WTC11 (cell line): ENCODE data around the gene FAM32A. TPM values are rescaled to one million over a fixed set of nuclear protein-coding genes. Genes with fewer than 3 reads are reported as not detected.

Experiments
- ATAC-seq: fragments of 200-7000 bp; cut with Tn5 transposase; 2 replicates; pipeline ENCODE4 v1.10.0; 2021; ENCODE audit warnings: mild to moderate bottlenecking, moderate library complexity
- CTCF ChIA-PET: fragments of 300-600 bp; sonication (Branson Sonifier 250); formaldehyde crosslinking; loops from one replicate; lab custom pipeline; 2021; ENCODE audit warnings: antibody characterized with exemption; lab: Charles Lee
- POLR2A ChIA-PET: fragments of 350-600 bp; sonication (Branson Sonifier 250); formaldehyde crosslinking; loops from one replicate; lab custom pipeline; 2021; ENCODE audit warnings: antibody characterized with exemption; lab: Charles Lee
- DNase-seq: peaks from one replicate; pipeline ENCODE4 v3.0.0; 2021; ENCODE audit warnings: low spot score
- H3K27ac Mint-ChIP-seq: 2 replicates; pipeline ENCODE4 v1.8.0; 2021; ENCODE audit warnings: mixed read lengths
- H3K27me3 Mint-ChIP-seq: 2 replicates; pipeline ENCODE4 v1.8.0; 2021; ENCODE audit warnings: low read depth, mild to moderate bottlenecking, moderate library complexity, mixed read lengths
- H3K36me3 Mint-ChIP-seq: 2 replicates; pipeline ENCODE4 v1.8.0; 2021; ENCODE audit warnings: mixed read lengths
- H3K4me1 Mint-ChIP-seq: 2 replicates; pipeline ENCODE4 v1.8.0; 2022; ENCODE audit warnings: mixed read lengths
- H3K4me3 Mint-ChIP-seq: 2 replicates; pipeline ENCODE4 v1.8.0; 2021; ENCODE audit warnings: mild to moderate bottlenecking, moderate library complexity, mixed read lengths
- H3K9me3 Mint-ChIP-seq: 2 replicates; pipeline ENCODE4 v1.8.0; 2021; ENCODE audit warnings: mixed read lengths
- CBFB ChIP-seq: sonication (generic); formaldehyde crosslinking; IDR thresholded peaks from 2 replicates; pipeline ENCODE4 v1.8.1; 2022; ENCODE audit warnings: mild to moderate bottlenecking, low read depth, missing genetic modification reagents
- ELF4 ChIP-seq: sonication (generic); formaldehyde crosslinking; IDR thresholded peaks from 2 replicates; pipeline ENCODE4 v1.8.1; 2022; ENCODE audit warnings: low read depth, mild to moderate bottlenecking, moderate library complexity, missing genetic modification reagents
- ESRRA ChIP-seq: sonication (generic); formaldehyde crosslinking; IDR thresholded peaks from 2 replicates; pipeline ENCODE4 v1.8.1; 2022; ENCODE audit warnings: mild to moderate bottlenecking, missing genetic modification reagents, borderline replicate concordance
- FOXK1 ChIP-seq: sonication (generic); formaldehyde crosslinking; IDR thresholded peaks from 2 replicates; pipeline ENCODE4 v1.8.0; 2022; ENCODE audit warnings: mild to moderate bottlenecking, moderate library complexity, missing genetic modification reagents
- GABPB1 ChIP-seq: sonication (generic); formaldehyde crosslinking; IDR thresholded peaks from 2 replicates; pipeline ENCODE4 v1.8.1; 2023; ENCODE audit warnings: mild to moderate bottlenecking, missing genetic modification reagents
- GTF2I ChIP-seq: fragments of 250-450 bp; sonication (Bioruptor Pico); conservative IDR thresholded peaks from 2 replicates; pipeline ENCODE4 v1.4.0; 2021; ENCODE audit warnings: mild to moderate bottlenecking
- JAZF1 ChIP-seq: fragments of 250-450 bp; sonication (Bioruptor Pico); IDR thresholded peaks from 2 replicates; pipeline ENCODE4 v1.9.0; 2021; ENCODE audit warnings: moderate library complexity, mild to moderate bottlenecking, inconsistent platforms
- MXD4 ChIP-seq: fragments of 250-450 bp; sonication (Bioruptor Pico); IDR thresholded peaks from 2 replicates; pipeline ENCODE4 v1.8.0; 2021; ENCODE audit warnings: mild to moderate bottlenecking, moderate library complexity, borderline replicate concordance
- NFATC4 ChIP-seq: fragments of 250-450 bp; sonication (Bioruptor Pico); IDR thresholded peaks from 2 replicates; pipeline ENCODE4 v1.9.0; 2021; ENCODE audit warnings: mild to moderate bottlenecking
- OVOL2 ChIP-seq: fragments of 250-450 bp; sonication (Bioruptor Pico); IDR thresholded peaks from 2 replicates; pipeline ENCODE4 v1.9.0; 2021; ENCODE audit warnings: mild to moderate bottlenecking, borderline replicate concordance
- RORB ChIP-seq: fragments of 250-450 bp; sonication (Bioruptor Pico); IDR thresholded peaks from 2 replicates; pipeline ENCODE4 v1.9.0; 2021; ENCODE audit warnings: mild to moderate bottlenecking
- SMAD3 ChIP-seq: sonication (generic); formaldehyde crosslinking; IDR thresholded peaks from 2 replicates; pipeline ENCODE4 v1.8.0; 2022; ENCODE audit warnings: missing genetic modification reagents, mild to moderate bottlenecking, borderline replicate concordance
- SMAD4 ChIP-seq: sonication (generic); formaldehyde crosslinking; IDR thresholded peaks from 2 replicates; pipeline ENCODE4 v1.8.0; 2022; ENCODE audit warnings: mild to moderate bottlenecking, missing genetic modification reagents
- SP1 ChIP-seq: sonication (generic); formaldehyde crosslinking; conservative IDR thresholded peaks from 2 replicates; pipeline ENCODE4 v1.8.1; 2022; ENCODE audit warnings: missing genetic modification reagents
- TEAD4 ChIP-seq: sonication (generic); formaldehyde crosslinking; IDR thresholded peaks from 2 replicates; pipeline ENCODE4 v1.8.0; 2022; ENCODE audit warnings: mild to moderate bottlenecking, missing genetic modification reagents
- ZNF121 ChIP-seq: sonication (generic); formaldehyde crosslinking; IDR thresholded peaks from 2 replicates; pipeline ENCODE4 v1.8.0; 2023; ENCODE audit warnings: missing genetic modification reagents
- ZNF138 ChIP-seq: sonication (generic); formaldehyde crosslinking; conservative IDR thresholded peaks from 2 replicates; pipeline ENCODE4 v1.8.1; 2022; ENCODE audit warnings: mild to moderate bottlenecking, moderate library complexity, missing genetic modification reagents
- ZNF263 ChIP-seq: sonication (generic); formaldehyde crosslinking; IDR thresholded peaks from 2 replicates; pipeline ENCODE4 v1.8.1; 2022; ENCODE audit warnings: low read depth, mild to moderate bottlenecking, moderate library complexity, missing genetic modification reagents
- ZNF317 ChIP-seq: sonication (generic); formaldehyde crosslinking; IDR thresholded peaks from 2 replicates; pipeline ENCODE4 v1.8.1; 2023; ENCODE audit warnings: low read depth, mild to moderate bottlenecking, moderate library complexity, missing genetic modification reagents, borderline replicate concordance
- ZNF671 ChIP-seq: fragments of 250-450 bp; sonication (Bioruptor Pico); IDR thresholded peaks from 2 replicates; pipeline ENCODE4 v1.8.0; 2021; ENCODE audit warnings: mild to moderate bottlenecking
- total RNA-seq: library from RNA; stranded (reverse); gene quantifications from 3 replicates; pipeline ENCODE4 v1.2.3, GENCODE V29; 2021
- TF ChIP-seq, protein P1 (sequence below): fragments of 250-450 bp; sonication (Bioruptor Pico); conservative IDR thresholded peaks from 2 replicates; pipeline ENCODE4 v1.9.0; 2021; ENCODE audit warnings: mild to moderate bottlenecking
- TF ChIP-seq, protein P2 (sequence below): sonication (generic); formaldehyde crosslinking; IDR thresholded peaks from 2 replicates; pipeline ENCODE4 v1.8.0; 2022; ENCODE audit warnings: mild to moderate bottlenecking, missing genetic modification reagents
- TF ChIP-seq, protein P3 (sequence below): sonication (generic); formaldehyde crosslinking; IDR thresholded peaks from 2 replicates; pipeline ENCODE4 v1.8.1; 2022; ENCODE audit warnings: mild to moderate bottlenecking, moderate library complexity, missing genetic modification reagents
- TF ChIP-seq, protein P4 (sequence below): sonication (generic); formaldehyde crosslinking; IDR thresholded peaks from 2 replicates; pipeline ENCODE4 v1.8.1; 2023; ENCODE audit warnings: mild to moderate bottlenecking, missing genetic modification reagents, borderline replicate concordance
- TF ChIP-seq, protein P5 (sequence below): sonication (generic); formaldehyde crosslinking; IDR thresholded peaks from 2 replicates; pipeline ENCODE4 v1.8.1; 2022; ENCODE audit warnings: low read depth, mild to moderate bottlenecking, moderate library complexity, missing genetic modification reagents, borderline replicate concordance
- TF ChIP-seq, protein P6 (sequence below): fragments of 250-450 bp; sonication (Bioruptor Pico); IDR thresholded peaks from 2 replicates; pipeline ENCODE4 v2.1.2; 2022; ENCODE audit warnings: mild to moderate bottlenecking, moderate library complexity

Gene FAM32A
- total RNA-seq, 1 experiment from 2014 or later: 62.2 TPM

DNA sequence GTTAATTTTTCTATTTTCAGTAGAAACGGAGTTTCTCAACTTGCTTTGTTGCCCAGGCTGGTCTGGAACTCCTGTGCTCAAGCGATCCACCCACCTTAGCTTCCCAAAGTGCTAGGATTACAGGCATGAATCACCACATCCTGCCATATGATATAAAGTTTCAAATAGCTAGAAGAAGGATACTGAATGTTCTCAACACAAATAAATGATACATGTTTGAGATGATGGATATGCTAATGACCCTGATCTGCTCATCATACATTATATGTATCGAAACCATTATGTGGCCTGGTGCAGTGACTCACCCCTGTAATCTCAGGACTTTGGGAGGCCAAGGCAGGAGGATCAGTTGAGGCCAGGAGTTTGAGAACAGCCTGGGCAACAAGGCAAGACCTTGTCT lies 23.4 kb upstream of the FAM32A start:
- POLR2A ChIA-PET: interaction anchor here (2.2 kb wide), 1 partner anchor 86 kb away, joined by 5 read pairs; no protein-coding TSS in a partner anchor
- Mint-ChIP-seq H3K27me3 (no peaks in the 10 kb centered on the region), H3K4me1 (no peaks in the 10 kb centered on the region)
- no peak for DNase-seq
- TF ChIP-seq ZNF121 (CRISPR knock-in tag) (no peak), JAZF1 (no peak), ZNF138 (no peak), ZNF671 (no peak), ESRRA (CRISPR knock-in tag) (no peak), GABPB1 (no peak), CBFB (CRISPR knock-in tag) (no peak), SMAD3 (CRISPR knock-in tag) (no peak), TEAD4 (no peak), OVOL2 (no peak), ZNF263 (CRISPR knock-in tag) (no peak), SMAD4 (no peak)
- TF ChIP-seq, protein P1, sequence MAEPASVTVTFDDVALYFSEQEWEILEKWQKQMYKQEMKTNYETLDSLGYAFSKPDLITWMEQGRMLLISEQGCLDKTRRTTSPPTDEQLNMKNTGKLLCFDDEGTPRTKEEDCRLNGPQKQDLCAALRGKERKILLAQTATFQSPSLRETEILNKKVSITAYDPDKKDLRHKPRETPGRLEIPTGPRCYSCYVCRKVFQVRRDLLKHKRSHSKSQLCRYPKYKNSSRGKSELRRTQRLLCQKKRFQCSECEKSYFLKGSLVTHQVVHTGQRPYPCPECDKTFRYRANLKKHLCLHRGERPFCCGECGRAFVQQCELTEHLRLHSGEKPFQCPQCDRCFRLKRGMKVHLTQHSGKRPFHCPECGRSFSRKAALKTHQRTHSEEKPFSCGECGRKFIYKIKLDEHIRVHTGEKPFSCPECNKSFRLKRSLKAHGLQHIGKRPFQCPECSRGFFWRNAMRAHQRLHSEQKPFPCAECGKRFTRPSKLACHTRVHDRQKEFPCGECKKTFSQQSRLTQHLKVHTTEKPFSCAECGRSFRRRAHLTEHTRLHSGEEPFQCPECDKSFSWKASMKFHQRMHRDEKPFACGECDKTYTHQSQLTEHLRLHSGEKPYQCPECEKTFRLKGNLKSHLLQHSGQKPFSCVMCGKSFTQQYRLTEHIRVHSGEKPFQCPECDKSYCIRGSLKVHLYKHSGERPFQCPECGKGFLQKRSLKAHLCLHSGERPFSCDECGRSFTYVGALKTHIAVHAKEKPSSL (CRISPR knock-in tag): no peak
- TF ChIP-seq, protein P2, sequence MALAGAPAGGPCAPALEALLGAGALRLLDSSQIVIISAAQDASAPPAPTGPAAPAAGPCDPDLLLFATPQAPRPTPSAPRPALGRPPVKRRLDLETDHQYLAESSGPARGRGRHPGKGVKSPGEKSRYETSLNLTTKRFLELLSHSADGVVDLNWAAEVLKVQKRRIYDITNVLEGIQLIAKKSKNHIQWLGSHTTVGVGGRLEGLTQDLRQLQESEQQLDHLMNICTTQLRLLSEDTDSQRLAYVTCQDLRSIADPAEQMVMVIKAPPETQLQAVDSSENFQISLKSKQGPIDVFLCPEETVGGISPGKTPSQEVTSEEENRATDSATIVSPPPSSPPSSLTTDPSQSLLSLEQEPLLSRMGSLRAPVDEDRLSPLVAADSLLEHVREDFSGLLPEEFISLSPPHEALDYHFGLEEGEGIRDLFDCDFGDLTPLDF (CRISPR knock-in tag): no peak
- TF ChIP-seq, protein P3, sequence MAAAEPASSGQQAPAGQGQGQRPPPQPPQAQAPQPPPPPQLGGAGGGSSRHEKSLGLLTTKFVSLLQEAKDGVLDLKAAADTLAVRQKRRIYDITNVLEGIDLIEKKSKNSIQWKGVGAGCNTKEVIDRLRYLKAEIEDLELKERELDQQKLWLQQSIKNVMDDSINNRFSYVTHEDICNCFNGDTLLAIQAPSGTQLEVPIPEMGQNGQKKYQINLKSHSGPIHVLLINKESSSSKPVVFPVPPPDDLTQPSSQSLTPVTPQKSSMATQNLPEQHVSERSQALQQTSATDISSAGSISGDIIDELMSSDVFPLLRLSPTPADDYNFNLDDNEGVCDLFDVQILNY (CRISPR knock-in tag): no peak
- TF ChIP-seq, all 79 proteins: peak for 0
- no peak for ATAC-seq
- no peak overlapping the region for H3K27ac Mint-ChIP-seq
- CTCF ChIA-PET: interaction anchor here (0.6 kb wide), 2 partner anchors 19 to 84 kb away, joined by 3 to 4 read pairs; no protein-coding TSS in a partner anchor
- H3K4me3 Mint-ChIP-seq: no peak overlapping the region
- H3K9me3 Mint-ChIP-seq: no peaks in the 10 kb centered on the region
- H3K36me3 Mint-ChIP-seq: no peaks in the 10 kb centered on the region

DNA sequence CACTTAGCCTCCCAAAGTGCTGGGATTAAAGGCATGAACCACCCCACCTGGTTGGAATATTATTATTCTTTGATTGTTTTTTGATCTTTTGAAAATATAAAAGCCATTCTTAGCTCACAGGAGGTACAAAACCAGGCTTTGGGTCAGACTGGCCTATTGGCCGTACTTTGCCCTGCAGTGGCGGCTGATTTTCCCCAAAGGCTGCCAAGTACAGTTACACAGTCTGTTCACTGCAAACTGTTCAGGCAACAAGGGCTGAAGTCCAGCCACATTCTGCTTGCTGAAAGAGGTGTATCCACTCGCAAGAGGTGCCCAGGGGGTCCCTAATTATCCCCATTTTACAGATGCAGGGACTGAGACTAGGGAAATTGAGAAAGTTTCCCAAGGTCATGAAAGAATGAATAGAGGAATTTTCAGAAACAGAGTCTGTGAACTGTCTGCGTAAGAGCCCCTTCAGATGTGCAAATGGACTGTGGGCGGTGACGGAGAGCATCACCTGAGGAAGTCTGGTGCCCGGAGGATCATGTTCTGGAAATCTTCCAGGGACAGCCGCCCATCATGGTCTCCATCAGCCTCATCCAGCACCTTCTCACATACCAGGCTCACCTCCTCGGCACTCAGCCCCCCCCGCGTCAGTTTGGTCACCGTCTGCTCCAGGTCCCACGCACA lies 20.9 kb upstream of the FAM32A start:
- POLR2A ChIA-PET: interaction anchor here (0.5 kb wide), 1 partner anchor 153 kb away, joined by 5 read pairs; no protein-coding TSS in a partner anchor
- CTCF ChIA-PET: no interaction called here
- H3K27ac Mint-ChIP-seq: no peak overlapping the region
- TF ChIP-seq, protein P4, sequence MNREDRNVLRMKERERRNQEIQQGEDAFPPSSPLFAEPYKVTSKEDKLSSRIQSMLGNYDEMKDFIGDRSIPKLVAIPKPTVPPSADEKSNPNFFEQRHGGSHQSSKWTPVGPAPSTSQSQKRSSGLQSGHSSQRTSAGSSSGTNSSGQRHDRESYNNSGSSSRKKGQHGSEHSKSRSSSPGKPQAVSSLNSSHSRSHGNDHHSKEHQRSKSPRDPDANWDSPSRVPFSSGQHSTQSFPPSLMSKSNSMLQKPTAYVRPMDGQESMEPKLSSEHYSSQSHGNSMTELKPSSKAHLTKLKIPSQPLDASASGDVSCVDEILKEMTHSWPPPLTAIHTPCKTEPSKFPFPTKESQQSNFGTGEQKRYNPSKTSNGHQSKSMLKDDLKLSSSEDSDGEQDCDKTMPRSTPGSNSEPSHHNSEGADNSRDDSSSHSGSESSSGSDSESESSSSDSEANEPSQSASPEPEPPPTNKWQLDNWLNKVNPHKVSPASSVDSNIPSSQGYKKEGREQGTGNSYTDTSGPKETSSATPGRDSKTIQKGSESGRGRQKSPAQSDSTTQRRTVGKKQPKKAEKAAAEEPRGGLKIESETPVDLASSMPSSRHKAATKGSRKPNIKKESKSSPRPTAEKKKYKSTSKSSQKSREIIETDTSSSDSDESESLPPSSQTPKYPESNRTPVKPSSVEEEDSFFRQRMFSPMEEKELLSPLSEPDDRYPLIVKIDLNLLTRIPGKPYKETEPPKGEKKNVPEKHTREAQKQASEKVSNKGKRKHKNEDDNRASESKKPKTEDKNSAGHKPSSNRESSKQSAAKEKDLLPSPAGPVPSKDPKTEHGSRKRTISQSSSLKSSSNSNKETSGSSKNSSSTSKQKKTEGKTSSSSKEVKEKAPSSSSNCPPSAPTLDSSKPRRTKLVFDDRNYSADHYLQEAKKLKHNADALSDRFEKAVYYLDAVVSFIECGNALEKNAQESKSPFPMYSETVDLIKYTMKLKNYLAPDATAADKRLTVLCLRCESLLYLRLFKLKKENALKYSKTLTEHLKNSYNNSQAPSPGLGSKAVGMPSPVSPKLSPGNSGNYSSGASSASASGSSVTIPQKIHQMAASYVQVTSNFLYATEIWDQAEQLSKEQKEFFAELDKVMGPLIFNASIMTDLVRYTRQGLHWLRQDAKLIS (CRISPR knock-in tag): no peak
- TF ChIP-seq MXD4 (CRISPR knock-in tag): no peak
- TF ChIP-seq SP1: no peak
- no peak for TF ChIP-seq FOXK1 (CRISPR knock-in tag)
- TF ChIP-seq GTF2I (CRISPR knock-in tag): no peak
- no peak for TF ChIP-seq ELF4 (CRISPR knock-in tag)
- TF ChIP-seq NFATC4: no peak
- TF ChIP-seq SMAD3 (CRISPR knock-in tag): no peak
- TF ChIP-seq, protein P5, sequence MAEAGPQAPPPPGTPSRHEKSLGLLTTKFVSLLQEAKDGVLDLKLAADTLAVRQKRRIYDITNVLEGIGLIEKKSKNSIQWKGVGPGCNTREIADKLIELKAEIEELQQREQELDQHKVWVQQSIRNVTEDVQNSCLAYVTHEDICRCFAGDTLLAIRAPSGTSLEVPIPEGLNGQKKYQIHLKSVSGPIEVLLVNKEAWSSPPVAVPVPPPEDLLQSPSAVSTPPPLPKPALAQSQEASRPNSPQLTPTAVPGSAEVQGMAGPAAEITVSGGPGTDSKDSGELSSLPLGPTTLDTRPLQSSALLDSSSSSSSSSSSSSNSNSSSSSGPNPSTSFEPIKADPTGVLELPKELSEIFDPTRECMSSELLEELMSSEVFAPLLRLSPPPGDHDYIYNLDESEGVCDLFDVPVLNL (CRISPR knock-in tag): no peak
- no peak for TF ChIP-seq RORB (CRISPR knock-in tag)
- TF ChIP-seq, protein P6, sequence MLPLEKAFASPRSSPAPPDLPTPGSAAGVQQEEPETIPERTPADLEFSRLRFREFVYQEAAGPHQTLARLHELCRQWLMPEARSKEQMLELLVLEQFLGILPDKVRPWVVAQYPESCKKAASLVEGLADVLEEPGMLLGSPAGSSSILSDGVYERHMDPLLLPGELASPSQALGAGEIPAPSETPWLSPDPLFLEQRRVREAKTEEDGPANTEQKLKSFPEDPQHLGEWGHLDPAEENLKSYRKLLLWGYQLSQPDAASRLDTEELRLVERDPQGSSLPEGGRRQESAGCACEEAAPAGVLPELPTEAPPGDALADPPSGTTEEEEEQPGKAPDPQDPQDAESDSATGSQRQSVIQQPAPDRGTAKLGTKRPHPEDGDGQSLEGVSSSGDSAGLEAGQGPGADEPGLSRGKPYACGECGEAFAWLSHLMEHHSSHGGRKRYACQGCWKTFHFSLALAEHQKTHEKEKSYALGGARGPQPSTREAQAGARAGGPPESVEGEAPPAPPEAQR (CRISPR knock-in tag): no peak
- no peak for TF ChIP-seq ZNF317 (CRISPR knock-in tag)

More for the DNA sequence above, 20.9 kb upstream of the FAM32A start:
- Mint-ChIP-seq H3K4me3 (no peak overlapping the region), H3K27me3 (no peaks in the 10 kb centered on the region), H3K9me3 (no peaks in the 10 kb centered on the region), H3K4me1 (no peaks in the 10 kb centered on the region), H3K36me3 (no peaks in the 10 kb centered on the region)
- ATAC-seq: no peak
- DNase-seq: no peak
